HG02981 (cell line): ENCODE measurements around the gene DEFB124.
"Not testable (repeated sequence)": the region's sequence is repeated elsewhere in the genome, so short reads cannot be mapped to it uniquely, and the experiment has no call there.

Experiments used
- ATAC-seq: cut with Tn5 transposase; IDR thresholded peaks from one replicate; pipeline ENCODE4 v1.9.1; 2021; ENCODE audit warnings: mild to moderate bottlenecking, moderate library complexity; ENCODE audit not compliant: unreplicated experiment

Gene DEFB124

DNA sequence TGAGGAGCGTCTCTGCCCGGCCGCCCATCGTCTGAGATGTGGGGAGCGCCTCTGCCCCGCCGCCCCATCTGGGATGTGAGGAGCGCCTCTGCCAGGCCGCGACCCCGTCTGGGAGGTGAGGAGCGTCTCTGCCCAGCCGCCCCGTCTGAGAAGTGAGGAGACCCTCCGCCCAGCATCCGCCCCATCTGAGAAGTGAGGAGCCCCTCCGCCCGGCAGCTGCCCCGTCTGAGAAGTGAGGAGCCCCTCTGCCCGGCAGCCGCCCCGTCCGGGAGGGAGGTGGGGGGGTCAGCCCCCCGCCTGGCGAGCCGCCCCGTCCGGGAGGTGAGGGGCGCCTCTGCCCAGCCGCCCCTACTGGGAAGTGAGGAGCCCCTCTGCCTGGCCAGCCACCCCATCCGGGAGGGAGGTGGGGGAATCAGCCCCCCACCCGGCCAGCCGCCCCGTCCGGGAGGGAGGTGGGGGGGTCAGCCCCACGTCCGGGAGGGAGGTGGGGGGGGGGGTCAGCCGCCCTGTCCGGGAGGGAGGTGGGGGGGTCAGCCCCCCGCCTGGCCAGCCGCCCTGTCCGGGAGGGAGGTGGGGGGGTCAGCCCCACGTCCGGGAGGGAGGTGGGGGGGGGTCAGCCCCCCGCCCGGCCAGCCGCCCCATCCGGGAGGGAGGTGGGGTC is 47.9 kb downstream of the DEFB124 start:
- not testable (repeated sequence) for ATAC-seq

DNA sequence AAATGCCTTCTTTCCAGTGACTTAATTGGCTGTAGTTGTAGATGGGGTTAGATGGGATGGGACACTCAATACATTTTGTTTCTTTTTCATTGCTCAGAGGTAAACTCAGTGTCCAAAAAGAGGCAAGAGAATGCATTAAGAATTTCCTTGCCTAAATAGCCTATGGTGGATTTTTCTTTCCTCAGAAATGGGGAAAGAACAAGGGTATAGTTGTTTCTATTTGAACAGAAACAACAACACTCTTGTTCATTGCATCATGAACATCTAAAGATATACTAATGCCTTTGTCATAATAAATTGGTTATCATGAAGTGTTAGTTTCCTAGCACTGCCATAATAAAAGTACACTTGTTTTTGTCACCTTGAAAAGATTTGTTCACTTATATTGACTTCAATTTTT is 49.1 kb downstream of the DEFB124 start:
- no peak for ATAC-seq

- ATAC-seq = no peak
Measured at GRCh38 chr20:31418307-31418706, 56.6 kb downstream of the DEFB124 start.

- ATAC-seq = no peak
Measured at GRCh38 chr20:31415653-31416052, 59.3 kb downstream of the DEFB124 start.
